ENCODE results near the gene NSUN4. TPM values are rescaled to one million over a fixed set of nuclear protein-coding genes. Genes with fewer than 3 reads are reported as not detected.

The NSUN4 gene
- 22.2 TPM for polyA plus RNA-seq (2013)

- DNase-seq: peak; percentile 93 to 96 (median 96)
- Histone ChIP-seq H3K4me3 (ENCODE audit: control insufficient read depth in 1 of 7, extremely low read depth in 1 of 7, insufficient read depth in 4 of 7, low read depth in 2 of 7, low read length in 6 of 7) (peak within 1 kb of the TSS; percentile 54 to 96 (median 89)), H3K36me3 (ENCODE audit: control insufficient read depth in 4 of 4, insufficient read depth in 4 of 4, low read length in 3 of 4) (peaks cover 2 to 40% (median 26%) of the 10 kb centered on the region in 4 experiments), H3K4me1 (ENCODE audit: control extremely low read depth in 1 of 4, control insufficient read depth in 4 of 4, insufficient read depth in 4 of 4, low read length in 3 of 4) (peaks cover 3 to 22% (median 16%) of the 10 kb centered on the region in 4 experiments), H3K27me3 (replicated peaks in 2 of 5; ENCODE audit: control insufficient read depth in 4 of 5, insufficient read depth in 5 of 5, low read length in 4 of 5) (no peaks in the 10 kb centered on the region), H3K27ac (ENCODE audit: insufficient read depth in 1 of 2, low read depth in 1 of 2, low read length in 2 of 2, poor library complexity in 1 of 2, severe bottlenecking in 2 of 2) (peak within 1 kb of the TSS; percentile 95 to 98), H3K9me3 (ENCODE audit: control extremely low read depth in 1 of 5, control insufficient read depth in 4 of 5, insufficient read depth in 2 of 5, low read depth in 1 of 5, low read length in 4 of 5) (no peaks in the 10 kb centered on the region)
- ChIA-PET CTCF (interaction anchor here (1.1 to 2.3 kb wide), 6 partner anchors 12 to 96 kb away, joined by 3 to 8 read pairs (median 5); partner anchors contain the start of genes LRRC41 and UQCRH), POLR2A (interaction anchor here (0.7 to 1.0 kb wide), 2 partner anchors 37 to 94 kb away, joined by 4 to 7 read pairs; partner anchors contain the start of genes LRRC41 and UQCRH)
- under 1% methylated on average over 44 of the region's 53 CpGs for WGBS (ENCODE audit: insufficient coverage)
These were observed at the start of gene NSUN4 for GRCh38 chr1:46340404-46341221. Gene NSUN4 (plus strand): TSS chr1:46340807. CDS start chr1:46340827, 20 bp downstream.

- no peaks in the 10 kb centered on the region for H3K9me3 ChIP-seq (ENCODE audit: control extremely low read depth in 1 of 5, control insufficient read depth in 4 of 5, insufficient read depth in 2 of 5, low read depth in 1 of 5, low read length in 4 of 5)
- peaks cover 11 to 51% (median 26%) of the 10 kb centered on the region in 4 experiments for H3K36me3 ChIP-seq (ENCODE audit: control insufficient read depth in 4 of 4, insufficient read depth in 4 of 4, low read length in 3 of 4)
- H3K27ac ChIP-seq (ENCODE audit: insufficient read depth in 1 of 2, low read depth in 1 of 2, low read length in 2 of 2, poor library complexity in 1 of 2, severe bottlenecking in 2 of 2): no peak overlapping the region
- no peak overlapping the region for H3K4me3 ChIP-seq (ENCODE audit: control insufficient read depth in 1 of 7, extremely low read depth in 1 of 7, insufficient read depth in 4 of 7, low read depth in 2 of 7, low read length in 6 of 7)
- POLR2A ChIA-PET: interaction anchor here (0.6 kb wide), 1 partner anchor 33 kb away, joined by 6 read pairs; no protein-coding TSS in a partner anchor
- H3K27me3 ChIP-seq (replicated peaks in 2 of 5; ENCODE audit: control insufficient read depth in 4 of 5, insufficient read depth in 5 of 5, low read length in 4 of 5): no peaks in the 10 kb centered on the region
- DNase-seq: no peak
- CTCF ChIA-PET: interaction anchor here (1.5 to 2.4 kb wide), 2 partner anchors 10 to 21 kb away, joined by 5 to 12 read pairs; no protein-coding TSS in a partner anchor
- peaks cover 0 to 2% (median under 1%) of the 10 kb centered on the region in 4 experiments for H3K4me1 ChIP-seq (ENCODE audit: control extremely low read depth in 1 of 4, control insufficient read depth in 4 of 4, insufficient read depth in 4 of 4, low read length in 3 of 4)
- WGBS (ENCODE audit: insufficient coverage): 100% methylated on average over 1 of the region's 2 CpGs
These were observed 45.3 kb upstream of the NSUN4 start for GRCh38 chr1:46295306-46295705.

GRCh38 chr1:46298387-46298786 lies 42.2 kb upstream of the NSUN4 start:
- no peaks in the 10 kb centered on the region for H3K9me3 ChIP-seq (ENCODE audit: control extremely low read depth in 1 of 5, control insufficient read depth in 4 of 5, insufficient read depth in 2 of 5, low read depth in 1 of 5, low read length in 4 of 5)
- H3K4me3 ChIP-seq (ENCODE audit: control insufficient read depth in 1 of 7, extremely low read depth in 1 of 7, insufficient read depth in 4 of 7, low read depth in 2 of 7, low read length in 6 of 7): no peak overlapping the region
- peaks cover 9 to 39% (median 26%) of the 10 kb centered on the region in 4 experiments for H3K36me3 ChIP-seq (ENCODE audit: control insufficient read depth in 4 of 4, insufficient read depth in 4 of 4, low read length in 3 of 4)
- no peak for DNase-seq
- H3K27me3 ChIP-seq (replicated peaks in 2 of 5; ENCODE audit: control insufficient read depth in 4 of 5, insufficient read depth in 5 of 5, low read length in 4 of 5): no peaks in the 10 kb centered on the region
- ChIA-PET CTCF (interaction anchor here (0.8 to 1.2 kb wide), 4 partner anchors 15 to 49 kb away, joined by 3 read pairs; no protein-coding TSS in a partner anchor), POLR2A (no interaction called here)
- H3K4me1 ChIP-seq (ENCODE audit: control extremely low read depth in 1 of 4, control insufficient read depth in 4 of 4, insufficient read depth in 4 of 4, low read length in 3 of 4): peaks cover 5 to 17% (median 14%) of the 10 kb centered on the region in 4 experiments
- H3K27ac ChIP-seq (ENCODE audit: insufficient read depth in 1 of 2, low read depth in 1 of 2, low read length in 2 of 2, poor library complexity in 1 of 2, severe bottlenecking in 2 of 2): no peak overlapping the region

- DNase-seq: peak in 2 of 3 donors; percentile 9 to 31
- Histone ChIP-seq H3K27me3 (replicated peaks in 2 of 5; ENCODE audit: control insufficient read depth in 4 of 5, insufficient read depth in 5 of 5, low read length in 4 of 5) (no peaks in the 10 kb centered on the region), H3K4me3 (ENCODE audit: control insufficient read depth in 1 of 7, extremely low read depth in 1 of 7, insufficient read depth in 4 of 7, low read depth in 2 of 7, low read length in 6 of 7) (peak overlapping the region; percentile 81 to 98 (median 94)), H3K27ac (ENCODE audit: insufficient read depth in 1 of 2, low read depth in 1 of 2, low read length in 2 of 2, poor library complexity in 1 of 2, severe bottlenecking in 2 of 2) (peak overlapping the region; percentile 98 to 99), H3K9me3 (ENCODE audit: control extremely low read depth in 1 of 5, control insufficient read depth in 4 of 5, insufficient read depth in 2 of 5, low read depth in 1 of 5, low read length in 4 of 5) (no peaks in the 10 kb centered on the region), H3K4me1 (ENCODE audit: control extremely low read depth in 1 of 4, control insufficient read depth in 4 of 4, insufficient read depth in 4 of 4, low read length in 3 of 4) (peaks cover 5 to 31% (median 24%) of the 10 kb centered on the region in 4 experiments), H3K36me3 (ENCODE audit: control insufficient read depth in 4 of 4, insufficient read depth in 4 of 4, low read length in 3 of 4) (peaks cover 6 to 24% (median 15%) of the 10 kb centered on the region in 4 experiments)
- WGBS (ENCODE audit: insufficient coverage): 49% methylated on average over 6 of the region's 6 CpGs
- POLR2A ChIA-PET: interaction anchor here (0.6 to 0.9 kb wide), 2 partner anchors 47 to 1349 kb away, joined by 3 read pairs; no protein-coding TSS in a partner anchor
- CTCF ChIA-PET: interaction anchor here (0.7 to 2.0 kb wide), 4 partner anchors 9 to 42 kb away, joined by 3 to 6 read pairs (median 3); no protein-coding TSS in a partner anchor
These were observed 39.8 kb upstream of the NSUN4 start for GRCh38 chr1:46300673-46301405.

GRCh38 chr1:46301406-46301807 lies 39.2 kb upstream of the NSUN4 start:
- H3K27ac ChIP-seq (ENCODE audit: insufficient read depth in 1 of 2, low read depth in 1 of 2, low read length in 2 of 2, poor library complexity in 1 of 2, severe bottlenecking in 2 of 2): peak overlapping the region; percentile 98 to 99
- peaks cover 4 to 22% (median 13%) of the 10 kb centered on the region in 4 experiments for H3K36me3 ChIP-seq (ENCODE audit: control insufficient read depth in 4 of 4, insufficient read depth in 4 of 4, low read length in 3 of 4)
- peaks cover 5 to 34% (median 25%) of the 10 kb centered on the region in 4 experiments for H3K4me1 ChIP-seq (ENCODE audit: control extremely low read depth in 1 of 4, control insufficient read depth in 4 of 4, insufficient read depth in 4 of 4, low read length in 3 of 4)
- 17% methylated on average over 17 of the region's 17 CpGs for WGBS (ENCODE audit: insufficient coverage)
- DNase-seq: no peak
- no peaks in the 10 kb centered on the region for H3K9me3 ChIP-seq (ENCODE audit: control extremely low read depth in 1 of 5, control insufficient read depth in 4 of 5, insufficient read depth in 2 of 5, low read depth in 1 of 5, low read length in 4 of 5)
- peak overlapping the region; percentile 81 to 98 (median 94) for H3K4me3 ChIP-seq (ENCODE audit: control insufficient read depth in 1 of 7, extremely low read depth in 1 of 7, insufficient read depth in 4 of 7, low read depth in 2 of 7, low read length in 6 of 7)
- H3K27me3 ChIP-seq (replicated peaks in 2 of 5; ENCODE audit: control insufficient read depth in 4 of 5, insufficient read depth in 5 of 5, low read length in 4 of 5): no peaks in the 10 kb centered on the region
- ChIA-PET POLR2A (interaction anchor here (0.6 to 0.9 kb wide), 2 partner anchors 47 to 1350 kb away, joined by 3 read pairs; no protein-coding TSS in a partner anchor), CTCF (interaction anchor here (0.7 to 2.0 kb wide), 4 partner anchors 8 to 42 kb away, joined by 3 to 6 read pairs (median 3); no protein-coding TSS in a partner anchor)

GRCh38 chr1:46301808-46302640 lies 38.6 kb upstream of the NSUN4 start:
- peak; percentile 65 to 83 (median 74) for DNase-seq
- POLR2A ChIA-PET: interaction anchor here (0.9 to 1.5 kb wide), 3 partner anchors 12 to 57 kb away, joined by 3 to 5 read pairs (median 3); no protein-coding TSS in a partner anchor

More at GRCh38 chr1:46301808-46302640, 38.6 kb upstream of the NSUN4 start:
- no peaks in the 10 kb centered on the region for H3K27me3 ChIP-seq (replicated peaks in 2 of 5; ENCODE audit: control insufficient read depth in 4 of 5, insufficient read depth in 5 of 5, low read length in 4 of 5)
- H3K9me3 ChIP-seq (ENCODE audit: control extremely low read depth in 1 of 5, control insufficient read depth in 4 of 5, insufficient read depth in 2 of 5, low read depth in 1 of 5, low read length in 4 of 5): no peaks in the 10 kb centered on the region
- H3K4me1 ChIP-seq (ENCODE audit: control extremely low read depth in 1 of 4, control insufficient read depth in 4 of 4, insufficient read depth in 4 of 4, low read length in 3 of 4): peaks cover 5 to 40% (median 26%) of the 10 kb centered on the region in 4 experiments
- peaks cover 4 to 15% (median 9%) of the 10 kb centered on the region in 4 experiments for H3K36me3 ChIP-seq (ENCODE audit: control insufficient read depth in 4 of 4, insufficient read depth in 4 of 4, low read length in 3 of 4)
- peak overlapping the region; percentile 98 to 99 for H3K27ac ChIP-seq (ENCODE audit: insufficient read depth in 1 of 2, low read depth in 1 of 2, low read length in 2 of 2, poor library complexity in 1 of 2, severe bottlenecking in 2 of 2)
- WGBS (ENCODE audit: insufficient coverage): under 1% methylated on average over 66 of the region's 79 CpGs
- peak overlapping the region; percentile 81 to 98 (median 94) for H3K4me3 ChIP-seq (ENCODE audit: control insufficient read depth in 1 of 7, extremely low read depth in 1 of 7, insufficient read depth in 4 of 7, low read depth in 2 of 7, low read length in 6 of 7)
- CTCF ChIA-PET: interaction anchor here (1.3 to 2.9 kb wide), 5 partner anchors 8 to 41 kb away, joined by 3 to 9 read pairs (median 4); no protein-coding TSS in a partner anchor

Data from common myeloid progenitor, CD34-positive (primary cell).